K562 (cell line): ENCODE measurements around the gene YBEY. TPM values are rescaled to one million over a fixed set of nuclear protein-coding genes. Genes with fewer than 3 reads are reported as not detected.
A peak's percentile ranks its signal among the peaks of the same experiment; 100 is the strongest.

Experiments used
- ARID2 ChIP-seq: fragments of 450-650 bp; IDR thresholded peaks from 2 replicates; pipeline ENCODE4 v1.6.1; 2017; ENCODE audit warnings: antibody characterized with exemption, mild to moderate bottlenecking
- CBFA2T3 ChIP-seq: fragments of 450-650 bp; IDR thresholded peaks from 2 replicates; pipeline ENCODE4 v1.6.1; 2017
- E2F3 ChIP-seq: fragments of 250-450 bp; sonication (Bioruptor Pico); IDR thresholded peaks from 2 replicates; pipeline ENCODE4 v1.4.0; 2020; ENCODE audit warnings: mild to moderate bottlenecking
- E2F4 ChIP-seq: sonication (generic); formaldehyde crosslinking; IDR thresholded peaks from 2 replicates; pipeline ENCODE4 v1.8.0; 2022; ENCODE audit warnings: mild to moderate bottlenecking, low read depth, missing genetic modification reagents
- ETV1 ChIP-seq: fragments of 450-650 bp; conservative IDR thresholded peaks from 2 replicates; pipeline ENCODE4 v1.6.1; 2016; ENCODE audit warnings: missing genetic modification characterization, control low read depth, low read depth, missing compliant biosample characterization
- FOXM1 ChIP-seq, 2 experiments: fragments of 450-650 bp in 1 of 2; sonication (generic) in 1 of 2; formaldehyde crosslinking in 1 of 2; IDR thresholded peaks; 2 replicates each; pipeline versions ENCODE4 v1.6.1 to v1.9.0; 2017 to 2022; ENCODE audit warnings: low read depth in 2 of 2, mild to moderate bottlenecking in 2 of 2, missing genetic modification reagents in 1 of 2, moderate library complexity in 1 of 2
- GABPA ChIP-seq: fragments of 200-800 bp; sonication (Bioruptor generic); conservative IDR thresholded peaks from 2 replicates; pipeline ENCODE4 v1.6.1; 2016; ENCODE audit warnings: low read depth, missing genetic modification characterization, missing compliant biosample characterization
- GATAD2A ChIP-seq: fragments of 450-650 bp; IDR thresholded peaks from 2 replicates; pipeline ENCODE4 v1.6.1; 2017
- HDAC2 ChIP-seq: fragments of 450-650 bp; IDR thresholded peaks from 2 replicates; pipeline ENCODE4 v1.6.1; 2016; ENCODE audit warnings: mild to moderate bottlenecking
- HNRNPUL1 ChIP-seq: fragments of 200-400 bp; formaldehyde crosslinking; IDR thresholded peaks from 2 replicates; pipeline ENCODE4 v1.6.1; 2017; ENCODE audit warnings: low read length
- JUN ChIP-seq, 2 experiments: sonication (generic) in 1 of 2; formaldehyde crosslinking in 1 of 2; IDR thresholded peaks; 2 replicates each; pipeline versions ENCODE4 v1.6.1 to v1.8.0; 2012 to 2022; ENCODE audit warnings: borderline replicate concordance in 2 of 2, mild to moderate bottlenecking in 2 of 2, improper control_type of control experiment in 1 of 2, low read depth in 1 of 2, low read length in 1 of 2, missing genetic modification reagents in 1 of 2
- KDM1A ChIP-seq, 2 experiments: fragments of 450-650 bp; IDR thresholded peaks; 2 replicates each; pipeline ENCODE4 v1.6.1; 2016; ENCODE audit warnings: mild to moderate bottlenecking in 2 of 2
- KDM4B ChIP-seq, 2 experiments: fragments of 450-650 bp in 1 of 2; sonication (generic) in 1 of 2; IDR thresholded peaks; 2 replicates each; pipeline ENCODE4 v1.6.1; 2016 to 2017; ENCODE audit warnings: borderline replicate concordance in 2 of 2, antibody characterized with exemption in 1 of 2, low read depth in 1 of 2, mild to moderate bottlenecking in 1 of 2
- MCM5 ChIP-seq: fragments of 450-650 bp; IDR thresholded peaks from 2 replicates; pipeline ENCODE4 v1.6.1; 2016; ENCODE audit warnings: low read depth
- MTA1 ChIP-seq: fragments of 450-650 bp; IDR thresholded peaks from 2 replicates; pipeline ENCODE4 v1.6.1; 2017; ENCODE audit warnings: borderline replicate concordance
- SMAD4 ChIP-seq: fragments of 250-450 bp; sonication (Bioruptor Pico); conservative IDR thresholded peaks from 2 replicates; pipeline ENCODE4 v1.8.0; 2021; ENCODE audit warnings: inconsistent platforms, mild to moderate bottlenecking, moderate library complexity
- SRF ChIP-seq, 2 experiments: fragments of 250-450, 450-650 bp in 1 of 2; sonication (Bioruptor Pico) in 1 of 2; sonication (generic) in 1 of 2; formaldehyde crosslinking; IDR thresholded peaks; 2 replicates each; pipeline versions ENCODE4 v1.5.0 to v1.5.1; 2020 to 2022; ENCODE audit warnings: mild to moderate bottlenecking in 1 of 2, missing genetic modification reagents in 1 of 2
- TAF7 ChIP-seq: fragments of 450-650 bp; IDR thresholded peaks from 2 replicates; pipeline ENCODE4 v1.6.1; 2016; ENCODE audit warnings: missing genetic modification characterization, missing compliant biosample characterization
- TARDBP ChIP-seq: fragments of 450-650 bp; IDR thresholded peaks from 2 replicates; pipeline ENCODE4 v1.6.1; 2016
- TEAD1 ChIP-seq, 2 experiments: fragments of 450-650 bp in 1 of 2; sonication (generic) in 1 of 2; formaldehyde crosslinking; IDR thresholded peaks; 2 replicates each; pipeline versions ENCODE4 v1.4.0 to v1.8.0; 2020 to 2022; ENCODE audit warnings: mild to moderate bottlenecking in 2 of 2, missing genetic modification reagents in 1 of 2
- ZNF232 ChIP-seq: sonication (generic); formaldehyde crosslinking; IDR thresholded peaks from 2 replicates; pipeline ENCODE4 v1.8.0; 2022; ENCODE audit warnings: mild to moderate bottlenecking, missing genetic modification reagents
- ZNF695 ChIP-seq: fragments of 450-650 bp; formaldehyde crosslinking; IDR thresholded peaks from 2 replicates; pipeline ENCODE4 v1.4.0; 2020; ENCODE audit warnings: mild to moderate bottlenecking, moderate library complexity
- polyA plus RNA-seq, 8 experiments: library from polyadenylated mRNA; depleted of rRNA in 4 of 8; stranded (reverse) in 5 of 8; unstranded in 3 of 8; fragments of >200 nt; fragmentation: Nextera tagmentation in 2 of 8; fragmentation: Illumina TruSeq in 1 of 8; extraction: Ambion mirVana in 2 of 8; extraction: Trizol in 1 of 8; gene quantifications; 2 replicates each; pipeline versions ENCODE4 v1.2.1 to v1.2.3, GENCODE V29; 2011 to 2014; ENCODE audit warnings: inconsistent platforms in 1 of 8, missing spikeins in 1 of 8
- total RNA-seq, 7 experiments: library from RNA; depleted of rRNA in 6 of 7; stranded (reverse); fragments of >200 nt in 6 of 7; fragmentation: Illumina TruSeq in 2 of 7; extraction: Trizol in 2 of 7; gene quantifications; 2 replicates each; pipeline versions ENCODE4 v1.2.1 to v1.2.3, GENCODE V29; 2011 to 2021; ENCODE audit warnings: low replicate concordance in 1 of 7

Gene YBEY
- total and polyA plus RNA-seq, 9 of the 15 experiments (the other 6 are each of a cell fraction or from before 2014, with no cell fraction given) = 6.4 to 28.0 (median 12.4) TPM

GRCh38 chr21:46294647-46295176, 8.6 kb downstream of the YBEY start (continued):
- TF ChIP-seq ETV1 (tag) (peak; percentile 82), E2F3 (CRISPR knock-in tag) (no peak), ZNF695 (CRISPR knock-in tag) (no peak), JUN (IDR thresholded peaks at IDR 0.05; ENCODE audit: borderline replicate concordance, low read depth, low read length) (no peak), JUN (CRISPR knock-in tag; IDR thresholded peaks at IDR 0.05; ENCODE audit: borderline replicate concordance) (0 out of 2 replicates have a peak, but pooled peaks have one; percentile 26), ARID2 (no peak), GABPA (tag) (peak; percentile 58), FOXM1 (IDR thresholded peaks at IDR 0.05; ENCODE audit: low read depth) (peak; percentile 50; the same call in 1 of the 2 replicates), FOXM1 (CRISPR knock-in tag; IDR thresholded peaks at IDR 0.05; ENCODE audit: low read depth) (no peak), SRF (CRISPR knock-in tag; IDR thresholded peaks at IDR 0.05) (0 out of 4 replicates have a peak, but pooled peaks of 1 of the 2 experiments have one; percentile 45), MCM5 (no peak), TEAD1 (CRISPR knock-in tag; IDR thresholded peaks at IDR 0.05) (peak; percentile 43 to 47; a peak in 1 of 4 replicates), HDAC2 (peak; percentile 64; the same call in 1 of the 2 replicates), SMAD4 (CRISPR knock-in tag) (peak; percentile 96), HNRNPUL1 (no peak), CBFA2T3 (peak; percentile 86), MTA1 (peak; percentile 36; the same call in 1 of the 2 replicates), KDM1A (IDR thresholded peaks at IDR 0.05) (no peak), TARDBP (peak; percentile 51; the same call in 1 of the 2 replicates), E2F4 (no peak), ZNF232 (no peak), TAF7 (no peak), GATAD2A (peak; percentile 86), KDM4B (IDR thresholded peaks at IDR 0.05; ENCODE audit: borderline replicate concordance in 2 of 2, low read depth in 1 of 2) (no peak)
